ENCODE data around the gene SNCB. TPM values are rescaled to one million over a fixed set of nuclear protein-coding genes. Genes with fewer than 3 reads are reported as not detected.
A peak's percentile ranks its signal among the peaks of the same experiment; 100 is the strongest.

SNCB gene
- total RNA-seq, 2 experiments from 2014 or later = not detected

DNA sequence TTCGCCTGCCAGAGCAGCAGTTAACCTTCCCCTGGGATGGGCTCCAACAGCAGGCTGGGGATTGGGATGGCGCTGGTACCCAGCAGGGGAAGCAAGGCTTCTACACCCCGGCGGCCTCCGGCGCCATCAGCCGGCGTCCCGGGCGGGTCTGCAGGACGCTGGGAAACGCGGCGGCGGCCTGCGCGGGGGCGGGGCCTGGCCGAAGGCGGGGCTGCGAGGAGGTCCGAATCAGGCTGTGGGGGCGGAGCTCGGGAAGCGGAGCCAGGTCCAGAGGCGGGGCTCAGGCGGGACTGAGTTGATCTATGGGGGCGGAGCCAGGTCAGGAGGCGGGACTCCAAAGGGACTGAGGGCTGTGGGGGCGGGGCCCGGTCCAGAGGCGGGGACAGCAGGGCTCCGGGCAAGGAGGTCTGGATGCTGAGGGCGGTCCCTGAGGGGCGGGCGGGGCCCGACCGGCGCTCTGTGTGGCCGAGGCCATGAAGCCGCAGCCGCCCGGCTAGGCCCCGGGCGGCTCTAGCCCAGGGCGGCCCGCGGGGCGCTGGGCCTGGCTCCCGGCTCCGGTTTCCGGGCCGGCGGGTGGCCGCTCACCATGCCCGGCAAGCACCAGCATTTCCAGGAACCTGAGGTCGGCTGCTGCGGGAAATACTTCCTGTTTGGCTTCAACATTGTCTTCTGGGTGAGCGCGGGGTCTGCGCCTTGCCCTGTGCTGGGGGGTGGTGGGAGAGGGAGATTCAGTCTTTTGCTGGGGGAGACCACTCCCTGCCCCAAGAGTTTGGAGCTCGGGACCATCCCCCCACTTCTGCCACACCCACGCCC lies 16.9 kb upstream of the SNCB start, which contains the start of gene TSPAN17:
TSPAN17 (plus strand) TSS at position 455 of the 813 bp plus-strand sequence; CDS start at position 587, 132 bp downstream.
- DNase-seq = peak; percentile 100
- ChIA-PET POLR2A (interaction anchor here (0.5 to 2.7 kb wide), 18 partner anchors 9 to 231 kb away, joined by 3 to 14 read pairs (median 6); partner anchors contain the start of genes CLTB, FAF2, RNF44 and SNCB), CTCF (interaction anchor here (1.1 to 3.9 kb wide), 4 partner anchors 12 to 104 kb away, joined by 3 to 81 read pairs (median 4); no protein-coding TSS in a partner anchor)
- H3K4me1 Mint-ChIP-seq = peaks cover 49% of the 10 kb centered on the region
- H3K36me3 Mint-ChIP-seq (ENCODE audit: low read depth) = no peaks in the 10 kb centered on the region
- H3K4me3 Mint-ChIP-seq = peak within 1 kb of the TSS; percentile 83
- H3K27ac Mint-ChIP-seq = peak within 1 kb of the TSS; percentile 76
- no peaks in the 10 kb centered on the region for H3K27me3 Mint-ChIP-seq
- H3K9me3 Mint-ChIP-seq = no peaks in the 10 kb centered on the region

DNA sequence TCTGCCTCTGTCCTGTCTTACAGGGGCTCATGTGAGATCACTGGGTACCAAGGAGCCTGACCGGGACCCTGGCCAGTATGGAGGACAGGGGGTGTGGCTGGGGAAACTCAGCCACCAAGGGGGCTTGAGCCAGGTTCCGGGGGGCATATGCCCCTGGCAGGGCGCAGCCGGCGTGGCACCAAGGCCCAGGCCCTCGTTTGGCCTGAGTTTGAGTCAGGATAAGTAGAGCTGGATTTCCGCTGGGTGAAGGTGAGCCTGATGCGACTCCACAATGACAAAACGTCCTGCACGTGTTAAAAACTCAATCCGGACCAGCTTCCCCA lies 16.3 kb upstream of the SNCB start:
- Mint-ChIP-seq H3K27me3 (no peaks in the 10 kb centered on the region), H3K9me3 (no peaks in the 10 kb centered on the region), H3K4me3 (peak overlapping the region; percentile 83), H3K27ac (peak overlapping the region; percentile 74), H3K36me3 (ENCODE audit: low read depth) (no peaks in the 10 kb centered on the region), H3K4me1 (peaks cover 48% of the 10 kb centered on the region)
- no peak for DNase-seq
- POLR2A ChIA-PET = interaction anchor here (0.5 to 2.7 kb wide), 16 partner anchors 9 to 230 kb away, joined by 3 to 14 read pairs (median 6); partner anchors contain the start of genes CLTB, FAF2, RNF44 and SNCB
- CTCF ChIA-PET = interaction anchor here (1.1 to 3.9 kb wide), 3 partner anchors 12 to 103 kb away, joined by 3 to 81 read pairs (median 5); no protein-coding TSS in a partner anchor

DNA sequence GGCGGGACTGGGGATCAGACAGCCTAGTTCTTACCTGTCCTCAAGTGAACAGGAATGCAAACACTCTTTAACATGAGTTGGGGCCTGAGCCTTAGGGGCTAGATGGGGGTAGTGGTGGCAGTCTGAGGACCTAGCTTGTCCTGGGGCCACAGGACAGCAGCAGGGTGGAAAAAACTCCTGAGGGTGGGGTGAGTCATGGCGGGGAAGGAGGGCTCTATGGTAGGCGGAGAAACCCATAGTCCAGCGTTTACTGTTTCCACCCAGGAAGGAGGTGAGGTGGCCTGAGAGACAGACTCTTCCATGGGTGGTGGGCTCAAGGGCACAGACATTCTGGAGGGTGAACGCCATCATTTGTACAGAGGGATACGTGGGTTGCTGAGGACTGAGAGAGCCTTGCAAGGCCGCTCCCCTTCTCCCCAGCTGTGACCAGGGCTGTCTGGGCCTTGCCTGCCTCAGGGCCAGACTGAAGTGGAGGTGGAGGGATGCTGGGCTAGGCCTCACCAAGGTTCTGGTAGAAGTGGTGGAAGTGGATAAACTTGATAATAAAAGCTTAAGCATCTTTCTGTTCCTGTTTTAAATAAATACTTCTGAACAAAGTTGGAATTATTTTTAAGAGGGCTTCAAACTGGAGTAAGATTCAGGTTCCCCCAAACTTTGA lies 15.8 kb upstream of the SNCB start:
- ChIA-PET POLR2A (interaction anchor here (0.5 to 2.7 kb wide), 15 partner anchors 8 to 230 kb away, joined by 3 to 14 read pairs (median 6); partner anchors contain the start of genes CLTB, FAF2, RNF44 and SNCB), CTCF (interaction anchor here (1.1 to 3.9 kb wide), 3 partner anchors 13 to 103 kb away, joined by 3 to 81 read pairs (median 5); no protein-coding TSS in a partner anchor)
- DNase-seq = no peak
- Mint-ChIP-seq H3K4me1 (peaks cover 45% of the 10 kb centered on the region), H3K27ac (peak overlapping the region; percentile 74), H3K4me3 (peak overlapping the region; percentile 83), H3K36me3 (ENCODE audit: low read depth) (no peaks in the 10 kb centered on the region), H3K9me3 (no peaks in the 10 kb centered on the region), H3K27me3 (no peaks in the 10 kb centered on the region)

DNA sequence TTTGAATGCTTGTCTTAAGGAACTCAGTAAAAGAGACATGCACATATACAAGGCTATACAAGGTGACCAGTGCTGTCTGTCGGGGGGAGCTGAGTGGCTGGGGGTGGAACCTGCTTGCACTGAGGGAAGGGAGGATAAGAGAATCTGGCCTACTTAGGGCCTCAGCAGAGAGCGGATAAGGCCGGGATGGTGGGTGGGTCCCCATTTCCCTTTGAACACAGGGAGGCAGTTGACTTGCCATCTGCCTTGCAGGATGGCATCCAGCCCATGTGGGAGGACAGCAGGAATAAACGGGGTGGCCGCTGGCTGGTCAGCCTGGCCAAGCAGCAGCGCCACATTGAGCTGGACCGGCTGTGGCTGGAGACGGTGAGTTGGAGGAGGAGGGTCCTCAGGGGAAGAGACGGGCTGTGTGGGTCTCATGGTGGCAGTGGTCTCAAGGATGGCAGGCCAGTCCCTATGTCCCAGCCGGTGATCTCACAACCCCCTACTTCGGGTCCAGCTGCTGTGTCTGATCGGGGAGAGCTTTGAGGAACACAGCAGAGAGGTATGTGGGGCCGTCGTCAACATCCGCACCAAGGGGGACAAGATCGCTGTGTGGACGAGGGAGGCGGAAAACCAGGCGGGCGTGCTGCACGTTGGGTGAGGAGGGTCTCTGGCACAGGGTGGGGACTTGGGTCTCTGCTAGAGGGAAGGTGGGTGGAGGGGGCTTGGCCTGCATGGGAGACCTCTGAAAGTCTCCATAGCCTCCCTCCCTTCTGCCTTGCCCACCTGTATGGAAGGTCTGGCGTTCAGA lies 14.7 kb upstream of the SNCB start:
- Mint-ChIP-seq H3K36me3 (ENCODE audit: low read depth) (no peaks in the 10 kb centered on the region), H3K4me1 (peaks cover 35% of the 10 kb centered on the region), H3K27me3 (no peaks in the 10 kb centered on the region), H3K27ac (no peak overlapping the region), H3K4me3 (no peak overlapping the region), H3K9me3 (no peaks in the 10 kb centered on the region)
- ChIA-PET POLR2A (no interaction called here), CTCF (interaction anchor here (1.5 kb wide), 1 partner anchor 16 kb away, joined by 3 read pairs; no protein-coding TSS in a partner anchor)
- no peak for DNase-seq

DNA sequence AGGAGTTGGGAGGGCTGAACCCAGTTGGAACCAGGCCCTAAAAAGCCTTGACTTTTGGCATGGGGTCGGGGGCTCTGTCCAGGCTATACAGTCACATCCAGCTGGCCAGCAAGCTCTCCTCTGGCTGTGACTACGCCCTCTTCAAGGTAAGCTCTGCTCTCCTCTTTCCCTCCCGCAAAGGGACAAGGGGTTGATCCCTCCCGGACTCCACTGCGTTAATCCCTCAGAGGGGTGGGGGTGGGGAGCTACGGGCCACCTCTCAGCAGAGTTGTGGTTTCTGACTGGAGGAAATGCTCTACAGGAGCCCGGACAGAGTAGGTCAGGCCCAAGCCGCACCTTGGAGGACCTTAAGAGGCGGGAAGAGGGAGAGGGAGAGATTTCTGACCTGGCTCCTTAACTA lies 14.0 kb upstream of the SNCB start:
- CTCF ChIA-PET = interaction anchor here (0.6 to 1.5 kb wide), 2 partner anchors 16 to 188 kb away, joined by 3 to 5 read pairs; no protein-coding TSS in a partner anchor
- DNase-seq = no peak
- no peak overlapping the region for H3K4me3 Mint-ChIP-seq
- POLR2A ChIA-PET = no interaction called here
- H3K4me1 Mint-ChIP-seq = peaks cover 27% of the 10 kb centered on the region
- H3K27me3 Mint-ChIP-seq = no peaks in the 10 kb centered on the region
- no peak overlapping the region for H3K27ac Mint-ChIP-seq
- H3K9me3 Mint-ChIP-seq = no peaks in the 10 kb centered on the region
- no peaks in the 10 kb centered on the region for H3K36me3 Mint-ChIP-seq (ENCODE audit: low read depth)

DNA sequence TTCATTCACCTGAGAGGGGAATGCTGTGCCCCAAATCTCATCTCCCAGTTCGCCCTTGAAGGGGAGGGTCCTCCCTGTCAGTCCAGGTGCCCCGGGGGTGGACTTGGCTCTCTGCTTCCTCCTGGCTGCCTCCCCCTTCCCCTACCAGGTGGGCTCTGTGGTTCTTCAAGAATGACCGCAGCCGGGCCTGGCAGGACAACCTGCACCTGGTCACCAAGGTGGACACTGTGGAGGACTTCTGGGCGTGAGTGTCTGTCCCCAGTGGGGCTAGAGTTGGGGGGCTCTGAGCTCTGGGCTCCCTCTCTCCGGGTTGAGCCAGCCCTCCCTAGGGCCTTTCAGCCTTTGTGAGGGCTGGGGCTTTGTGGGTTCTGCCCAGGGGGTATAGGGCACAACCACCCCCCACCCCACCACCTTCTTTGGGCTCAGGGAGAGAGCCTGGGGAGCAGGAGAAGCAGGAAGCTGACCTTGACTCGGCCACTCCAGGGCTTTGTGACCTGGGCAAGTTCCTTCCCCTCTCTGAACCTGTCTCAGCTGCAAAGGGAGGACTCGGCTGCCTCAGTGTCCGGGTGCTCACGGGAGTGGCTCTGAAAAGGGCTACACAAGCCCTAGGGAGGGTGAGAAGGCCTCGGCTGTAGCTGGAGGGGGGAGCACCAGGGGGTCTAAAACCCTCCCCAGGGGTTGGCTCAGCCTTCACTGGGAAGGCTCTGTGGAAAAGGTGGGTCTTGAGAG lies 13.3 kb upstream of the SNCB start:
- H3K36me3 Mint-ChIP-seq (ENCODE audit: low read depth) = no peaks in the 10 kb centered on the region
- no peaks in the 10 kb centered on the region for H3K27me3 Mint-ChIP-seq
- POLR2A ChIA-PET = no interaction called here
- H3K9me3 Mint-ChIP-seq = no peaks in the 10 kb centered on the region
- no peak overlapping the region for H3K27ac Mint-ChIP-seq
- CTCF ChIA-PET = interaction anchor here (0.6 to 1.5 kb wide), 2 partner anchors 17 to 188 kb away, joined by 3 to 5 read pairs; no protein-coding TSS in a partner anchor
- H3K4me3 Mint-ChIP-seq = no peak overlapping the region
- DNase-seq = no peak
- H3K4me1 Mint-ChIP-seq = peaks cover 21% of the 10 kb centered on the region

DNA sequence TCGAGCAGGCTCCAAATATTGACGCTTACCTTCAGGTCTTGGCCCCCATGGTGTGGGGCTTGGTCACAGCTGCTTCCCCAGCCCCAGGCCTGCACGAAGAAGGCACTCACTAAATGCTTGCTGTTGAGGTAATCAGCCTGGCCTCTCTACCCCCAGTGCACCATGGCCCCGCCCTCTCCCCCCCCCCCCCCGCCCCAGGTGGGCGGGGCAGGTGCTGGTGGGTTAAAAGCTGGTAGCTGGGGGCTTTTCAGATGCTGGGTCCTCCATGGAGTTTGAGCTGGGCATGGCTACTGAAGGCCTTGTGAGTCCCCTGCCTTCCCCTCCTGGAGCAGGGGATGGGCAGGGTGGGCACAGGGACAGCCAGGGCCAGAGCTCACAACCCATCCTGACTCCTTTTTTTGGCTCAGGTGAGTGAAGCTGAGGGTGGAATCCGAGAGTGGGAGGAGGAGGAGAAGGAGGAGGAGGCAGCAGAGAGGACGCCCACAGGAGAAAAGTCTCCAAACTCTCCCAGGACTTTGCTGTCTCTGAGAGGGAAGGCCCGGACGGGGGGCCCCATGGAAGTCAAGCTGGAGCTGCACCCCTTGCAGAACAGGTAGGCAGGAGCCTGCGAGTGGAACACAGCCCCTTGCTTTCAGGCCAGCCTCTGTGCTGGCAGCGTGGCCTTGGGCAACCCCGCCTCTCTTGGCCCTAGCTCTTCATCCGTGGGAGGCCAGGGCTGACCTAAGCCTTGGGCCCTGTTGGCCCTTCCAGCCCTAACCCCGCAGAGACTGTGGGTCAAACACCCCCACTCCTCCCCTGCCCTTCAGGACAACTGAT lies 12.5 kb upstream of the SNCB start:
- H3K36me3 Mint-ChIP-seq (ENCODE audit: low read depth) = no peaks in the 10 kb centered on the region
- no peak overlapping the region for H3K4me3 Mint-ChIP-seq
- ChIA-PET CTCF (interaction anchor here (0.8 kb wide), 1 partner anchor 18 kb away, joined by 3 read pairs; no protein-coding TSS in a partner anchor), POLR2A (no interaction called here)
- peaks cover 4% of the 10 kb centered on the region for H3K27me3 Mint-ChIP-seq
- H3K27ac Mint-ChIP-seq = no peak overlapping the region
- H3K4me1 Mint-ChIP-seq = peaks cover 15% of the 10 kb centered on the region
- H3K9me3 Mint-ChIP-seq = no peaks in the 10 kb centered on the region
- DNase-seq = no peak

DNA sequence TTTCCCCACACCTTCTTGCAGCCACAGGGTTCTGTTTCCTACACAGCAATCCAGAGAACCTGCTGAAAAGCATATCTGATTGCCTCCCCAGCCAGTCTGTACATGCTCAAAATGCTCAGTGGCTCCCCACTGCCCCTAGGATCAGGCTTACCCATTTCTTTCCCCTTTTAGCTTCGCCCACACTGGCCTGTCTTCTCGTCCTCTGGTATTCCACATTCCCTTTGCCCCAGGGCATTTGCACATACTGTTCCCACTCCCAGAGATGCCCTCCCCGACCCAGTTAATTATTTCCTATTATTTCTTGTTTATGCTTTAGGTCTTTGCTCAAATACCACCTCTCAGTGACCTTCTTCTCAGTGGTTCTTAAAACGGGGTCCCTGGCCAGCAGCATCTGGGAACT lies 10.3 kb upstream of the SNCB start:
- DNase-seq = no peak
- Mint-ChIP-seq H3K9me3 (no peaks in the 10 kb centered on the region), H3K4me1 (no peaks in the 10 kb centered on the region), H3K27me3 (peaks cover 14% of the 10 kb centered on the region), H3K36me3 (ENCODE audit: low read depth) (no peaks in the 10 kb centered on the region), H3K27ac (no peak overlapping the region), H3K4me3 (no peak overlapping the region)
- CTCF ChIA-PET = no interaction called here
- POLR2A ChIA-PET = no interaction called here

DNA sequence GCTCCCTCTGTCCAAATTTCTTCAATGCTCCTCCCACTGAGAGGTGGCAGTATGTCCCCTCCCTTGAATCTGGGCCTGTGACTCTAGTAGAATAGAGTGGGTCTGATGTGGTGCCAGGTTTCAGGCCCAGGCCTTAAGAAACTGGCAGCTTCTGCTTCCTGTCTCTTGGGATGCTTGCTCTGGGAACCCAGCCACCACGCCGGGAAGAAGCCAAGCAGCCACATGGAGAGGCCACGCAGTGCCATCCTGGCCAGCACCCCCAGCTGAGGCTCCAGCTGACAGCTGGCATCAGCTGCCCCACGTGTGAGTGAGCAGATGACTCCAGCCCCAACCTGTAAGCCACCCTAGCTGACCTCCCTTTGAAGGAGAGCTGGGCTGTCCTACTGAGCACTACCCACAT lies 9.6 kb upstream of the SNCB start:
- H3K27ac Mint-ChIP-seq = no peak overlapping the region
- POLR2A ChIA-PET = no interaction called here
- CTCF ChIA-PET = interaction anchor here (1.8 kb wide), 1 partner anchor 21 kb away, joined by 5 read pairs; no protein-coding TSS in a partner anchor
- H3K4me1 Mint-ChIP-seq = no peaks in the 10 kb centered on the region
- H3K36me3 Mint-ChIP-seq (ENCODE audit: low read depth) = no peaks in the 10 kb centered on the region
- no peak for DNase-seq
- H3K9me3 Mint-ChIP-seq = no peaks in the 10 kb centered on the region
- H3K27me3 Mint-ChIP-seq = peaks cover 19% of the 10 kb centered on the region
- no peak overlapping the region for H3K4me3 Mint-ChIP-seq

DNA sequence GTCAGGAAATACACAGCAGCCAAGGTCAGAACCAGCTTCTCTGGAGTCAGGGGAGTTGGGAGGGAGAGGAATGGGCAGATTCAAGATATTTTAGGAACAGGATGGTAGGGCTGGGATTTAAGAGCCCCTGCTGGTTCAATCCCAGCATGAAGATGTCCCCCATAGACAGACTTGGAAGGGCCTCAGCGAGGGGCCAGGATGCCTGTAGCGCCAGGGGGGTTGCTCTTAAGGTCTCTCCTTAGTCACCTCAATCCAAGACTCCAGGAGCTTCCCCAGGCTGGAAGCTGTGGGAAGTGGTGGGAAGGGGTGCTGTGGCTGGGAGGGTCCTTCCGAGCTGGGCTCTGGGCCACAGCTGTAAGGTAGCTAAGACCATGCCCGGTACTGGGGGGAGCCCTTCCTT lies 8.9 kb upstream of the SNCB start:
- POLR2A ChIA-PET = no interaction called here
- H3K36me3 Mint-ChIP-seq (ENCODE audit: low read depth) = no peaks in the 10 kb centered on the region
- peaks cover 23% of the 10 kb centered on the region for H3K27me3 Mint-ChIP-seq
- CTCF ChIA-PET = interaction anchor here (1.8 kb wide), 1 partner anchor 21 kb away, joined by 5 read pairs; no protein-coding TSS in a partner anchor
- H3K9me3 Mint-ChIP-seq = no peaks in the 10 kb centered on the region
- DNase-seq = no peak
- H3K4me1 Mint-ChIP-seq = no peaks in the 10 kb centered on the region
- no peak overlapping the region for H3K4me3 Mint-ChIP-seq
- no peak overlapping the region for H3K27ac Mint-ChIP-seq

DNA sequence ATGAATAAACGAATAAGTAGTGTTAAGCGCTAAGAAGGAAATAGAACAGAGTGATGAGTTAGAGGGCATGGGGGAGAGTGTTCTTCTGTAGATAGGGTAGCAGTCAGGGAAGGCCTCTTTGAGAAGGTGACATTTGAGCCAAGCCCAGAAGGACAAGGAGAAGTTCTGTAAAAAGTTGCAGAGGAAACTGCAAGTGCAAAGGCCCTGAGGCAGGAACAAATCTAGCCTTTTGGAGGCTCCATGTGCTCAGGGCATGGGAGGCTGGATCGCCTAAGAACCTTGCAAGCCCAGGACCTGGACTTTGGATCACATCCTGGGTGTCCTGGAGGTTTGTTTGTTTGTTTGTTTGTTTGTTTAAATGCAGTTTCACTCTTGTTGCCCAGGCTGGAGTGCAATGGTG lies 8.1 kb upstream of the SNCB start:
- no peak overlapping the region for H3K4me3 Mint-ChIP-seq
- H3K27me3 Mint-ChIP-seq = peaks cover 31% of the 10 kb centered on the region
- no peaks in the 10 kb centered on the region for H3K9me3 Mint-ChIP-seq
- ChIA-PET POLR2A (interaction anchor here (1.0 kb wide), 1 partner anchor 8 kb away, joined by 6 read pairs; the partner anchor contains the start of gene TSPAN17), CTCF (interaction anchor here (0.6 to 1.8 kb wide), 2 partner anchors 22 to 167 kb away, joined by 3 to 5 read pairs; no protein-coding TSS in a partner anchor)
- no peaks in the 10 kb centered on the region for H3K4me1 Mint-ChIP-seq
- no peak overlapping the region for H3K27ac Mint-ChIP-seq
- H3K36me3 Mint-ChIP-seq (ENCODE audit: low read depth) = no peaks in the 10 kb centered on the region
- DNase-seq = no peak
